ENCODE results near the gene ITGBL1.

ITGBL1 gene

DNA sequence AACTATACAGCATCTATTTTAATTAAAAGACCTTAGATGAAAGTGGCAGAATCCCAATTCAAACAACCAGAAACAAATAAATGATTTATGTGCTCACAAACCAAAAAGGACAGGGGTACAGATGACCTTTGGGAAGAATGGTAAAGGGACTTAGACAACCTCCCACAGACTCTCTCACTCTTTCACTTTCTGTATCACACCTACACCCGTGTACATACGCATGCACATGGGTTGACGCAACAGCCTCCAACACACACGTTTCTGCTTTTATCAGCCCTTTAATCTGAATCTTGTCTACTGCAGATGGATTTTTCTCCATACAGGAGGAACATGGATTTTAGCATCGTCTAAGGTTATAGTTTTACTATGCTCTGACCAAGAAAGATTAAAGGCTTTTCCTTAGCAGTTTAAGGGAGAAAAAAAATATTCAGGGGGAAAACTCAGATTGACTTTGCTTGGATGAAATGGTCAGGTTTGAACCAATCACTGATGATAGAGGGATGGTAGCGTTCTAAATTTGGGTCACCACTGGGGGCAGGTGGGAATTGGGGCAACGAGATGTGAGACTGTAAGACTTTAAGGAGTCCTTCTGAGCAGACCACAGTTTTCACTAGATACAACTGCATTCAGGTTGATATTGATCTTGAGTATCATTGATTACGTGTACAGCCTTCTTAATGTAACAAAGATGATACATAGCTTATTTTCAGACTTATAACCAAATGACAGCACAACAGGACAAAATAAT lies 166.1 kb downstream of the ITGBL1 start:
- POLR2A ChIA-PET (ENCODE audit: low non-redundant PET) = no interaction called here
- TF ChIP-seq CTCF (conservative IDR thresholded peaks at IDR 0.05; ENCODE audit: low read depth) = no peak
- CTCF ChIA-PET = no interaction called here
- no peak overlapping the region for H3K27ac ChIP-seq
- no peak for DNase-seq (ENCODE audit: low spot score)

- POLR2A ChIA-PET (ENCODE audit: low non-redundant PET) = no interaction called here
- TF ChIP-seq CTCF (conservative IDR thresholded peaks at IDR 0.05; ENCODE audit: low read depth) = no peak
- CTCF ChIA-PET = interaction anchor here (0.5 to 0.7 kb wide), 2 partner anchors 38 to 136 kb away, joined by 3 read pairs; no protein-coding TSS in a partner anchor
- H3K27ac ChIP-seq = no peak overlapping the region
- no peak for DNase-seq (ENCODE audit: low spot score)
Observed at GRCh38 chr13:101621099-101621498, 168.6 kb downstream of the ITGBL1 start.

GRCh38 chr13:101623470-101624209 lies 171.2 kb downstream of the ITGBL1 start:
- peak; percentile 16 for DNase-seq (ENCODE audit: low spot score)
- ChIA-PET CTCF (no interaction called here), POLR2A (ENCODE audit: low non-redundant PET) (no interaction called here)
- TF ChIP-seq CTCF (conservative IDR thresholded peaks at IDR 0.05; ENCODE audit: low read depth) = no peak
- no peak overlapping the region for H3K27ac ChIP-seq

- no peak overlapping the region for H3K27ac ChIP-seq
- POLR2A ChIA-PET (ENCODE audit: low non-redundant PET) = no interaction called here
- DNase-seq (ENCODE audit: low spot score) = no peak
- CTCF ChIA-PET = interaction anchor here (0.6 kb wide), 1 partner anchor 58 kb away, joined by 3 read pairs; no protein-coding TSS in a partner anchor
- no peak for TF ChIP-seq CTCF (conservative IDR thresholded peaks at IDR 0.05; ENCODE audit: low read depth)
Observed at GRCh38 chr13:101624210-101624922, 171.9 kb downstream of the ITGBL1 start.

DNA sequence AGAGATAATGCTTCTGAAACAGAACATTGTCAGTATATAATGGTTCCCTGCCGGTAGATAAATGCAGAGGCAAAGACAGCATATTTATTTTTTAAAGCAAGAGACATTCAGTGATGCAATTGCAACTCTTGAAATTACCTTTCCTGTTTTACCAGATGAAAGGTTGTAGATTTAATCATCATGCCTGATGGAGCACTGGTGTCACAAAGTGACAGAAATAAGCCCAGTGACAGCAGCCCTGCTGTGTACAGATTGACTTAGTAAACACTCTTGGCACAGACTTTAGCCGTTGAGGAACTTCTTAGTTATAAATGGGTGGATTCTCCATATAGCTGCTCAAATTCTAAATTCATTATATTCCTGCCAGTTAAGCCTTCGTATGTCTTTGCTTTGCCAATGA lies 172.5 kb downstream of the ITGBL1 start:
- no peak for DNase-seq (ENCODE audit: low spot score)

More for the DNA sequence above, 172.5 kb downstream of the ITGBL1 start:
- TF ChIP-seq CTCF (conservative IDR thresholded peaks at IDR 0.05; ENCODE audit: low read depth) = no peak
- CTCF ChIA-PET = interaction anchor here (0.6 kb wide), 1 partner anchor 57 kb away, joined by 3 read pairs; no protein-coding TSS in a partner anchor
- POLR2A ChIA-PET (ENCODE audit: low non-redundant PET) = no interaction called here
- H3K27ac ChIP-seq = no peak overlapping the region

Data from RWPE1 (cell line).